HG02610 (cell line): ENCODE data around the gene TTC28.
"Not testable (repeated sequence)": the region's sequence is repeated elsewhere in the genome, so short reads cannot be mapped to it uniquely, and the experiment has no call there.

Experiments used
- ATAC-seq: cut with Tn5 transposase; IDR thresholded peaks from one replicate; pipeline ENCODE4 v1.9.1; 2021; ENCODE audit warnings: mild to moderate bottlenecking, moderate library complexity; ENCODE audit not compliant: unreplicated experiment

Gene TTC28

DNA sequence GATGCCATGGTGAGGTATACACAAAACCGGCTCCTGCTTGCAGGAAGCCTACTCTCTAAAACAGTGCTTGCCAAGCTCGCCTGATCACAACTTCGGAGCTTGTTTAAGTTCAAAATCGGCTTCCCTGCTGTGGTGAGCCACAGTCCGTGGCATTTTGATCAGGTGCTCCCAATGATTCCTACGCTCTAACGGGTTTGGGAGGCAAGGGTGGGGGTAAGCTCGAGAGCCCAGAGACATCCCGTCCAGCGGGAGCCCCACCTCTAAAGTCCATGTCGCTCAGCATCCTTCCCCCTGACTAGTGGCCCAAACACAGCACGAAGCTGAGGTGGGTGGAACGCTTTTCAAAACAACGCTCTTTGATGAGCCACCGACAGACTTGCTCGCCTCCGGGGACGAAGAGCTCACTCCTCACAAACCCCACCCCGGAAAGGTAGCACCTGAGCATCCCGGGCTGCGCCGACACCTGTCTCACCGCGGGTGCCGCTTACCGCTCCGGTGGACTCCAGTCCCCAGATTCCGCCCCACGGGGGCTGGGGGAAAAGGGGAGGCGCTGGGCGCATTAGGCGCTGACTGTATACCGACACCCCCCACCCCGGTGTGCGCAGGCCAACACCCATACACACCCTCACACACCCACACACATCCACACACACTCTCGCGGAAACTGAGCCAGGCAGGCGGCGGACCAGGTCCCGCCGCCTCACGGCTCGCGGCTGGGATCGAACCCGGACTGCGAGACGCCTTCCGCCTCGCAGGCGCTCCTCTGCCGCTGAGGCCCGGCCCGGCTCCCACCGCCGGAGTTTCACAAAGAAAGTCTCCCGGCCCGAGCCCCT lies 646 bp downstream of the TTC28 start:
- not testable (repeated sequence) for ATAC-seq

- not testable (repeated sequence) for ATAC-seq
These were observed 1.5 kb downstream of the TTC28 start for GRCh38 chr22:28678170-28678569.

DNA sequence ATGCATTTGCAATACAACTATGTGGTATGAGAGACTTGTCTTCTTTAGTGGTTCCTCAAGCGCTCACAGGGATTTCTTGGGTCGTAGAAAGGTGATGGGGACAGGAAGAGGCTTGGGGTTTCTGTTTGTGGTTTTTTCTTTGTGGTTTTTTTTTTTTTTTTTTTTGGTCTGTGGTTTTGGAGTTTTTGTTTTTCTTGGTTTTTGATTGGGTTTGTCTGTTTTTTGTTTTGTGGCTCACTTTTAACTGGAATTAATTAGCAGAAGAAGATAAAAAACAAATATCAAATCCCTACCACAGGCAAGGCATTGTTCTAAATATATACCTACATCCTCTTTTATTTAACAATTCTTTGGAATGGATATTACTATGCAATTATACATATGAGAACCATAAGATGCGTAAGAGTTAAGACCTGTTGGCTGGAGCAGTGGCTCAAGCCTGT lies 5.5 kb downstream of the TTC28 start:
- ATAC-seq, result no peak

GRCh38 chr22:28670756-28671155 lies 8.9 kb downstream of the TTC28 start:
- ATAC-seq, result no peak

- no peak for ATAC-seq
These were observed 9.5 kb downstream of the TTC28 start for GRCh38 chr22:28670161-28670560.

DNA sequence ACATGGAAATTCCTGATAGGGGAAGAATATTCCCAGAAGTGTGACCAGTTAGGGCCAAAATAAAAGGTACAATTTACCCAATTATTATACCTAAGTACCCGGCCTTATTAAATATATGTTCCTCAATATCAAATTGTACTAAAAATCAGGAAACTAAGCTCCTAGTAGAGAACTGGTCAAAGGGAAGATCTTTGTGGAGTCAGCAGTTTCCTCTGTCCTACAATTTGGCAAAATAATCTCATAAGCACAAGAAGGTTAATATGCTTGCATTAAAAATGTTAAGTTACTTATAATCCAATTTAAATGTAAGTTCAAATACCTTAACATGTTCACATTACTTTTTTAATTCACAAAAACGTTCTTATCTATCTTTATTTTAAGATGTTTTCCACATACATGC lies 10.3 kb downstream of the TTC28 start:
- ATAC-seq, result no peak

DNA sequence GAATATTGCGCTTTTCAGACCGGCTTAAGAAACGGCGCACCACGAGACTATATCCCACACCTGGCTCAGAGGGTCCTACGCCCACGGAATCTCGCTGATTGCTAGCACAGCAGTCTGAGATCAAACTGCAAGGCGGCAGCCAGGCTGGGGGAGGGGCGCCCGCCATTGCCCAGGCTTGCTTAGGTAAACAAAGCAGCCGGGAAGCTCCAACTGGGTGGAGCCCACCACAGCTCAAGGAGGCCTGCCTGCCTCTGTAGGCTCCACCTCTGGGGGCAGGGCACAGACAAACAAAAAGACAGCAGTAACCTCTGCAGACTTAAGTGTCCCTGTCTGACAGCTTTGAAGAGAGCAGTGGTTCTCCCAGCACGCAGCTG lies 16.1 kb downstream of the TTC28 start:
- ATAC-seq, result not testable (repeated sequence)

GRCh38 chr22:28658448-28658847 lies 21.2 kb downstream of the TTC28 start:
- no peak for ATAC-seq

GRCh38 chr22:28656181-28656580 lies 23.5 kb downstream of the TTC28 start:
- no peak for ATAC-seq

DNA sequence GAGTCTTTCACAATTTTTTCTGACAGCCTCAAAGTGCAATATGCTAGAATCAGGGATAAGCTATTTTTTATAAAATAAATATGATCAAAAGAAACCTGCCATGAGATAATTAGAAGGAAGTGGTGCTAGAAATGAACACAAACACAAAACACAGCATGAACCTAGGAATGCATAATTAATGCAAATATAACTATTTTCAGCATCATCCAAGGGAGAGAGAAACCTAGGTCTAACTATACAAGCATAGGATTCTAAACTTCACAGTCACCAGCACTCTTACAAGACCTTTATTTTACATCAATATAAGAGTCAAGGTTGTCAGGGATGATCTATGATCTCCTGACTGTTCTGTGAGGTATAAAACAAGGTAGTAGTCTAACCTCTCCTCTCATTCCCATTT lies 29.2 kb downstream of the TTC28 start:
- no peak for ATAC-seq

DNA sequence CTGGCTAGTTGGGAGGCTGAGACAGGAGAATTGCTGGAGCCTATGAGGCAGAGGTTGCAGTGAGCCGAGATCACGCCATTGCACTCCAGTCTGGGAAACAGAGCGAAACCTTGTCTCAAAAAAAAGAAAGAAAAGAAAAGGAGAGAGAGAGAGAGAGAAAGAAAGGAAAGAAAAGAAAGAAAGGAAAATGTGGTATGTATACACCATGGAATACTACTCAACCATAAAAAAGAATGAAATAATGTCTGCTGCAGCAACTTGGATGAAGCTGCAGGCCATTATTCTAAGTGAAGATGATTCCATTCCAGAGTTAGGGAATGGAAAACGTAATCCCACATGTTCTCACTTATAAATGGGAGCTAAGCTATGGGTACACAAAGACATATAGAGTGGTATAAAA lies 30.8 kb downstream of the TTC28 start:
- no peak for ATAC-seq

GRCh38 chr22:28647216-28647615 lies 32.4 kb downstream of the TTC28 start:
- ATAC-seq, result no peak

GRCh38 chr22:28639321-28639720 lies 40.3 kb downstream of the TTC28 start:
- no peak for ATAC-seq

- ATAC-seq, result no peak
These were observed 42.4 kb downstream of the TTC28 start for GRCh38 chr22:28637225-28637624.

DNA sequence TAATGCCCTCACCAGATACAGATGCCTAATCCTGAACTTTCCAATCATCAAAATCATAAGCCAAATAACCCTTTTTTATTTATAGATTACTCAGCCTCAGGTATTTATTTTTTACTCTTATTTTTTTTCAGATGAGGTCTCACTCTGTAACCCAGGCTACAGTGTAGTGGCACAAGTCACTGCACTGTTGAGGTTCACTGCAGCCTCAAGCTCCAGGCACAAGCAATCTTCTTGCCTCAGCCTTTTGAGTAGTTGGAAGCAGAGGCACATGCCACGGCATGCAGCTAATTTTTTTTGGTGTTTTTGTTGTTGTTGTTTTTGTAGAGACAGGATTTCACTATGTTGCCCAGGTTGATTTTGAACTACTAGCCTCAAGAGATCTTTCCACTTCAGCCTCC lies 49.5 kb downstream of the TTC28 start:
- ATAC-seq, result no peak

- ATAC-seq, result no peak
These were observed 50.0 kb downstream of the TTC28 start for GRCh38 chr22:28629420-28630176.

GRCh38 chr22:28628766-28629165 lies 50.9 kb downstream of the TTC28 start:
- no peak for ATAC-seq

DNA sequence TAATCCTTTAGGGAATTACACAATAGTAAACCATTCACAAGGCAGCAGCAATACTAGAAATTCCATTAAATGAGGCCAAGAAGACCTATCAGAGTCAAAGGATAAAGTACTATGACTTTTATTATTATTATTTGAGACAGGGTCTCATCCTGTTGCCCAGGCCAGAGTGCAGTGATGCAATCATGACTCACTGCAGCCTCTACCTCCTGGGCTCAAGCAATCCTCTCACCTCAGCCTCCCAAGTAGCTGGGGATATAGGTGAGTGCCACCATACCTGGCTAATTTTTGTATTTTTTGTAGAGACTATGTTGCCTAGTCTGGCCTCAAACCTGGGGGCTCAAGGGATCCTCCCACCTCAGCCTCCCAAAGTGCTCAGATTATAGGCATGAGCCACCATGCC lies 51.8 kb downstream of the TTC28 start:
- no peak for ATAC-seq

GRCh38 chr22:28620244-28620922 lies 59.3 kb downstream of the TTC28 start:
- no peak for ATAC-seq

DNA sequence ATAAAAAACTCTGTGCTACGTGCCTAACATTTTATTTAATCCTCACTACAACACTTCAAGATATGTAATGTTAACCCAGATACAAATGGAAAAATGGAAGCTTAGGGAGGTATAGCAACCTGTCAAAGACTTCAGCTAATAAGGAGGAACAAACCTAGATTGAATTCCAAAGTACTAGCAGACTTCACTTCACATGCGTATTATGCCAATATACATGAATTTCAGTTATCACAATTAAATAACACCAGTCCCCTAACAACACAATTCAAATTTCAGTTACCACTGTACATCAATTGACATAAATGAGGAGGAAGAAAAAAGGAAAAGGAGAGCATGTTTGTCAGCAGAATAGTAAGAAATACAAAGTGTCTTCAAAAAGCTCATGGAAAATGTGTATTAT lies 60.4 kb downstream of the TTC28 start:
- no peak for ATAC-seq

DNA sequence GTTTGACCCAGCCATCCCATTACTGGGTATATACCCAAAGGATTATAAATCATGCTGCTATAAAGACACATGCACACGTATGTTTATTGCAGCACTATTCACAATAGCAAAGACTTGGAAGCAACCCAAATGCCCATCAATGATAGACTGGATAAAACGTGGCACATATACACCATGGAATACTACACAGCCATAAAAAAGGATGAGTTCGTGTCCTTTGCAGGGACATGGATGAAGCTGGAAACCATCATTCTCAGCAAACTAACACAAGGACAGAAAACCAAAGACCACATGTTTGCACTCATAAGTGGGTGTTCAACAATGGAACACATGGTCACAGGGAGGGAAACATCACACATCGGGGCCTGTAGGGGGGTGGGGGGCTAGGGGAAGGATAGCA lies 64.2 kb downstream of the TTC28 start:
- ATAC-seq, result not testable (repeated sequence)

- no peak for ATAC-seq
These were observed 69.7 kb downstream of the TTC28 start for GRCh38 chr22:28609921-28610320.
